Activated CD4-positive, alpha-beta T cell treated with anti-CD3 and anti-CD28 coated beads, Interleukin-2, Interleukin-6, amounts not matched to agents 100 ng/mL and 50 ng/mL, durations not matched to agents 16 hours and 8 hours (primary cell): ENCODE measurements around the gene LINC00237.

Experiments used
- DNase-seq: peaks from one replicate; pipeline ENCODE4 v3.0.0-alpha.2; 2020

LINC00237 gene

DNA sequence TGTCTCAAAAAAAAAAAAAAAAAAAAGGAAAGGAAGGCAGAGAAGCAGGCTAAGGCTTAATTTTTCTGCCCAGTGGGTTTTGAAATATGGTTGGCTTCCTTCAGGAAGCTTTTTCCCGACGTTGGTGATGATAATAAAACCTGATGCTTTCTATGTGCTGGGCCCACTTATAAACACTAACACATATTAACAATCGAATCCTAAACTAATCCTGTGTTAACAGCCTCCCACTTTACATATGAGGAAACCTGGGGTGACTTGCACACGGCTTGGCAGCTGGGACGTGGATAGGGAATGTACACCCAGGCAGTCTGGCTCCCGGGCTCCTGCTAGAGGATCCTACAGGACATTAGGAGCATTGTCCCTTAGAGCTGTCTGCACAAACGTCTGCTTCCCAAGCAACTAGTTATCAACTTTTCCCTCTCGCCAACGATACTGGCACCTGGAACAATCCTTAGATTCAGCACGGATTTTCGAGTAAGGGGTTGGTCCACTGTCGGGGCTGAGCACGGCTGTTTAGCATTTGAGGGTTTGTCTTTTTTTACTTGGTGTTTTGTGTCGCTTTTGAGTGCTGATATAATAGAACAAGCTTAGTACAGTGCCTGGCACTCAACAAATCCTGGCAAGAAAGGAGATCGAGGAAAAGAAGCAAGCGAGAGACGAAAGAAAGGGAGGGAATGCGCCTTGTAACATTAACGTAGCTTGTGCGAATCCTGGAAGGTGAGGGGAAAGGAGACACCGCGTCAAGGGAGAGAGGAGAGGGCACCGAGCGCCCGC, 19.1 kb upstream of the LINC00237 start:
- no peak for DNase-seq

DNA sequence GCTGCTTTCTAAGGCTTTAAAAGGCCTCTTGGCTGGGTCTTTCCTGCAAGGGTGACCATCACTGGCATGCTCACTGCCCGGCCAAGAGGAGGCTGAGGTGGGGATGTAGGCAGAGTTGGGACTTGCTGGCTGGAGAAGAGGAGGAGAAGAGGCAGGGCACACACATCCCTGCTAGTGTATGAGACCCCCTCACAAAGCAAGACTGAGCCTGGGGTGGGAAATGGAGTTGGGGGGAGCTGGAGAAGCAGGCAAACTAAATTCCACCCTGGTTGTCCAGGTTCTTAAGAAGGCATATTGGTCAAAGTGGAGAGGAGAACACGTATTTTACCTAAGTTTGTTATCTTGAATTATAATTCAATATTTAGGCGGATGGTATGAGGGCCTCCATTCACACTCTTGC, 18.0 kb upstream of the LINC00237 start:
- DNase-seq: no peak

DNA sequence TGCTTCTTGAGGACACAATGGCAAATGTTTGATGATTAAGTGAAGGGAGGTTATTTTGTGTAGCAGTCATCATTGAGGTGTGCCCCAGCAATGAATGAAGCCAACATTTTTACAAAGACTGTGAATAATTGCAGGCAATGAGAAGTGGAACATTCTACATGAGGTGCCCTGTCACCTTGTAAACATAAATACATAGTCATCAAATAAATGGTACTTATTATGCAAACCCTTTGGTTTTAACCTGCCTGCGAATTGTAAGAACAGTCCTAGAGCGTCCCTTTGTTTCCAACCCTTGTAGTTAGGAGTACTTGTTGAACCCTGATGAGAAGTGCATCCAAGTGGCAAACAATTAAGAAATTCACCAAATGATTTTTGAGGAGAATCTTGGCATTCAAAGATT, 12.6 kb upstream of the LINC00237 start:
- DNase-seq: no peak

DNA sequence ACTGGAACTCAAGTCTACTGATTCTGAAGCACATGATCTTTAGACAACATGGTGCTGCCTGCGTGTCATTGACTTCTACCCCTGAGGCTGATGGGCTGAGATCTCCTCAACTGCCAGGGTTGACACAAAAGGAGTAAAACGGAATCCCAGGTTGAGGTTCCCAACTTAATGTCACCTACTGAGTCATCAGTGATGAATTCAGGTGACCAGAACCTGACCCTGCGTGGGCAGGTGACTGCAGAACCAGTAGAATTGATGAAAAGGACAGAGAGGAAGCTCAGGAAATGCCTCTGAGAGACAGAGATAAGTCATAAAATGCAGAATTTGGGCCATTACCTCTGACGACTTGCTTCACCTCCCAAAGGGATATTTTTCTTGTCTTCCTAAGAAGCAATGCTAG, 12.0 kb upstream of the LINC00237 start:
- DNase-seq: no peak

DNA sequence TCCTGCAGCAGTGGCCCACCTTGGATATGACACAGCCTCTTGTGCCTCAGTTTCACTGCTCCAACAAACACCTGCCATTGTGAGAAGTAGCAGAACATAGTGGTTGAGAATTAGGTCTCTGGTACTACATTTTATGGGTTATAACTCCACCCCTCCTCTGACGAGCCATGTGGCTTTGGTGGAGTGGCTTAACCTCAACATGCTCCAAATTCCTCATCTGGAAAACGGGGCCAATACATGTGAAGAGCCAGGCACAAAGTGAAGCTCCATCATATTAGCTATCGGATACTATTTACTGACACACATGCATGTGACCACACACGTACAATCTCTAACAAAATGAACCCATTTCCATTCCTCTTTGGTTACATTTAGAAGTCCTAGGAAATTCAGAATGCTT, 11.4 kb upstream of the LINC00237 start:
- no peak for DNase-seq

DNA sequence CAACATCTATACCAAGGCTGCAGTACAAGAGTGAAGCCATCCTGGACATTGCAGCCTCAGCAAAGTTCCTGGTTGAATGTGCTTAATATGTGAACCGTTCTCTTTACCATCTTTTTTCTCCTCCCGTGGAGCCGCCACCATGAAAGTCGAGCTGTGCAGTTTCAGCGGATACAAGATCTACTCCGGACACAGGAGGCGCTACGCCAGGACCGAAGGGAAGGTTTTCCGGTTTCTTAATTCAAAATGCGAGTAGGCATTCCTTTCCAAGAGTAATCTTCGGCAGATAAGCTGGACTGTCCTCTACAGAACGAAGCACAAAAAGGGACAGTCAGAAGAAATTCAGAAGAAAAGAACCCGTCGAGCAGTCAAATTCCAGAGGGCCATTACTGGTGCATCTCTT, 8.4 kb upstream of the LINC00237 start:
- DNase-seq: no peak

DNA sequence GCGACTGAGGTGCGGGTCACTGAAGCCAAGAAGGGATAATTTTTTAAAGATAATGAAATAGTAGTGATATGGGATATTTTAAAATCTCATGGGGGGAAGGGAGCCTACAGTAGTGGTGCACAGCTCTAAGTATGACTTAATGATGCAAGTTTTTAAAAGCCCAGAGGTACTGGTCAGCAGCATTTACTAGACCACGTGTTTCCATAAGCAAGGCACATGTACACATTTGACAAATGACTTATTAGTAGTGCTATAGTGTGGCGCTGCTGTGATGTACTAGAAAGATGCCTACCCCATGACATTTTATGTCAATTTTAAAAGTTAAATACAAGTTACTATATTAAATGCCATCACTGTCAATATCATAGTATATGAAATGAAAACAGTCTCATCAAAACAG, 7.5 kb upstream of the LINC00237 start:
- DNase-seq: no peak

DNA sequence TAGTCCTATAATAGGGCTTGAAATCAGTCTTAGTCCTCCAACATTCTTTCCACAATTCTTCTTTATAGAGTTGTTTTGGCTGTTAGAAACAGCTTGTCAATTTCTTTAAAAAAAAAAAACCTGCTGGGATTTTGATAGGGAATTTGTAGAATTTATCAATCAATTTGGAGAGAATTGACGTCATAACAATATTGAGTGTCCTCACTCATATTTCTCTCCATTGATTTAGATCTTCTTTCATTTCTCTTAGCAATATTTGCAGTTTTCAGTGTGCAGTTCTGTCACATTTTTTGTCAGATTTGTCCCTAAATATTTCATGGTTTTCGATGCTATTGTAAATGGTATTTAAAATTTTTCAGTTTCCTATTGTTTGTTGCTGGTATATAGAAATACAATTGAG, 5.3 kb upstream of the LINC00237 start:
- DNase-seq: no peak

DNA sequence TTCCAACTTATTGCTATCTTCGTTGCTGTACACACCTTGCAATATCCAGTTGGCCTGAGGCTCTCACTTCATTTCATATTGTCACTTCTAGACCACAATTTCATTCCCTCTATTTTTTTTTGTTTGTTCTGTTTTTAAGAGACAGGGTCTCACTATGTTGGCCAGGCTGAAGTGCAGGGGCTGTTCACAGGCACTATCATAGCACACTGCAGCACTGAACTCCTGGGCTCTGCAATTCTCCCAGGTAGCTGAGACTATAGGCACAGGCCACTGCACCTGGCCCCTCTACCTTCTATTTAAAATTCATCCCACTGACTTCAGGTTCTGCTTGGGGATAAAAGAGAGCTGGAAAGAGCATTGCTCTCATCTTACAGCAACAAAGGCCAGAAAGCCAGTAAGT, 4.7 kb upstream of the LINC00237 start:
- DNase-seq: no peak

DNA sequence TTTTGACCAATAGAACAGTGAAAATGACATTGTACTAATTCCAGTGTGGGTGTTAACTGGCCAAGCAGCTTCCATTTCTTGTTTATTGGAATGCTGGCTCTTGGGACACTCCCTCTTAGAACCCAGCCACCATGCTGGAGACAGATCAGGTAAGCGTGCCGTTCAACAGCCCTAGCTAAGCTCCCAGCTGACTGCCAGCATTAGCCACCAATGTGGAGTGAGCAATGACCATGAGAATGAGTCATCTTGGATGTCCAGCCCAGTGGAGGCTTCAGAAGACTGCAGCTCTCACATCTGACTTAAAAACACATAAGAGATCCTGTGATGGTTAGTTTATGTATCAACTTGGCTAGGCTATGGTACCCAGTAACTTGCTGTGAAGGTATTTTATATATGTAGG, 3.0 kb upstream of the LINC00237 start:
- DNase-seq: no peak

DNA sequence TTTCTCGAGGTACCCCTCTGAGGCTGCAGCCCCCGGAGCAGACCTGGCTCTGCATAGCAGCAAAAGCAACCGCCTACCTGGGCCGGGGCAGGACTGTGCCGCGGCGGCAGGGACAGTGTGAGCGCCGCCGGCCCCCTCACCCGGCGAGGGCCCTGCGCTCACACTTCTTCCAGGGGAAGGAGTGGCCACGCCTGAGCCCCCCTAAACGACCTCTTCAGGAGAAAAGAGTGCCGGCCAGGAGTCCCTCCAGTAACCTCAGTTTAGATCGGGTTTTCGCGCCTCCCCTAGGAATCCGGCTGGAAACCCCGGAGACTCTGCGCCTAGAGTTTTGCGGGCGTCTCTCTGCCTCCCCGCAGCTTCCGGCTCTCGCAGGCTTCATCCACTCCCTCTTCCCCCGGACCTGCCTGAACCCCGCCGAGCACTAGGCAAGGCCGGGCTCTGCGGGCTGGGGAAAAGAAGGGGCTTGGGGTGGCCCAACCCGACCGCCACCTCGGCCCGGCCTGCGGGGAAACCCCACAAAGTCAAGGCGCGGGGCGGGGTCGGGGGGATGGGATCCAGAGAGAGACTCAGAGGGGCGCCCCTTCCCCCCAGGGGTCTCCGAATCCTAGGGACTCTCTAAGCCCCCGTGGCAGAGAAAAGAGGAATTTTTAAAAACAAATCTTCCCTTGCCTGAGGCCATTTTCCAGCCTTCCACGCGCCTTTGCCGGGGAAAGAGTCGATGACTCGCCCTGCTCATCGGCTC, 558 bp downstream of the LINC00237 start:
- no peak for DNase-seq

DNA sequence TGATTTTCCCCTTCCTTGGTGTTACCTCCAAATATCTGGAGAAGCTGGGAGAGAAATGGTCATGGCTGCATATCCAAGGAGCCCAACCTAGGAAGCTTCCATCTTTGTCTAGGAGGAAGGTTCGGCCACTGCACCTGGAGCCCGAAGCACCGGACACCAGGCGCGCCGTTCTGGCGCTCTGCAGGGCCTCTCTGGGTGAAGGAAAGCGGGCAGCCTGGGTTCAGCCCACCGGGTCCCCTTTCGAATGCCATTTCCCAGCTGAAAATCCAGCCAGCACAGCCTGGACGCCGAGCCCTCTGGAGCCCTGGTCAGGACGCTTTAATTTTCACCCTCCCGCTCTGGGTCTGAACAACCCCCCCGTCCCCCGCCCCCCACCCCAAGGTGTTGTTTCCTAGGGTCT, 1.2 kb downstream of the LINC00237 start:
- DNase-seq: no peak

DNA sequence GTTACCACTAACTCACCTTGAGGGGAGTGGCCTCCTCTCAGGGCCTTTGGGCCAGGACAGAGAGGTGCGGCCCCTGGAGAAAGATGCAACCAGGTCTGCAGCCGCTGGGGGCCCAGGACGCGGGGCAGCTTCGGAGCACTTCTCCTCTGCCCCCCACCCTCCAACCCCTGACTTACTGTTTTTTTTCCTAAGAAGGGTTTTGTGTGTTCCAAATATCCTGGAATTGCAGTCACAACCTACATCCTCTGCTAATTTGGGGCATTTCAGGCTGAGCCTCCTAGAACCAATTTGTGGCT, 1.7 kb downstream of the LINC00237 start:
- no peak for DNase-seq

DNA sequence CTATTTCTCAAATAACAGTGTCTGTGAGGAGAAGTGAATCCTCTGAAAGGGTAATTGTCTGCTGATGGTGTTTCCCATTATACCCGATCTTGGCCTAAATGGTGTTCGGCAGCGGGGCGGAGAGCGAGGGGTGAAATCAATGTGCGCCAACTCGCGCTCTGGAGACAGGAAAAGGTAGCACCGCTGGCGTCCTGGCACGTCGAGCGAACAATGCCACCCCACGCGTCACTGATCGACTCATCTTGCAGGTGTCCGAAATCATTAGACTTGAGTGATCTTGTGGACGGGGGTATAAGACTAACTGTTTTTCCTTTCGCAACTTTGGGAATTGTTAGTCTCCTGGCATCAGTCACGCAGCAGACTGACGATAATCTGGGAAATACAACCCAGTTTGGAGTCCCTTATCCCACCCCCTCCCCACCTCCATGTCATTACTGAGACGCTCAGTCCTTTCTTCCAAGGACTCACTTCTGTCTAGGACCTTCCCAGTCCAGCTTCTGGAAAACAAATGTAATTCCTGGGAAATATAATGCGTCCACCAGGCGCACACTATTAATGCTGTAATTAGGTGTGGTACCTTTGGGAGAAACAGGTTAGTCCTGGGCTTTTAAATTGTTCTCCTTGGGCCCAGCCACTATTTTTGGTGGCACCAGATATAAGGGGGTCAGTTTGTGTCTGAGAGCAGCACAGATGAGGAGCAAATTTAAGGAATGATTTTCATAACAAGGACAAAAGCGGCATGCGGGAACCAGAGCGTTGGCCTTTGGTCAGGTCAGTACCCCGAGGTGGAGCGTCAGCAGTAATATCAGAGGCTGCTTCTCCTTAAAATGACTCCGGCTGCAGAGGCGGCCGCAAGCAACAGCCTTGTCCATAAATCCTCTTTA, 2.3 kb downstream of the LINC00237 start:
- DNase-seq: peak; percentile 10

DNA sequence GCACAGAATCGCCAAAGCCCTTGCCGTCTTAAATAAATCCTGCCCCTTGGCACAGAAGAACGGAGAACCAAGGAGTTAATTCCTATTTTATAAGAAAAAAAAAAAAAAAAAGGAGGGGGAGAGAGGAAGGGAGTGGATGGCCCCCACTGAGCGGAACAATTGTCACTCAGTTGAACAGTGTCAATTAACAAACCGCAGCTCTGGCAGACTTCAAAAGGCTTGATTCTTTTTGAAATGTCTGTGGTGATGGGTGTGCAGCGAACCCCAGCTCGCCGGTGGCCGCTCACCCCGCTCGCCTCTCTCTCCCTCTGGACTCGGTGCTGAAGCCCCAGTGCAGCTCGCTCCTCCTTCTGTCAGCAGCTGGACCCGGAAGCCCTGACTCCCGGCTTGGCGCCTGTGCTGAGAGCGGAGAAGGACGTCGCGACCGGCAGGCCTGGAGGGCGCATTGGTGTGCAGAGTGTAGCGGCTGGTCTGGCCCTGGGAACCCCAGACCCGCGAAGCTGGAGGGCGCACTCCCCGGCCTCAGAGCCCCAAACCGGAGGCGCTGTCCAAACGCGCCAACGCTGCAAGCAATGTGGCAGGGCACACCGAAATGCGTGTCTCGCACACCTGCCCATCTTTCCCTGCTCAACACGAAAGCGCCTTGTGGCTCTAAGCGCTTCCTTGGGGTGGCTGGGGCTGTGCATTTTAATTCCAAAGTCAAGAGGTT, 3.4 kb downstream of the LINC00237 start:
- DNase-seq: peak; percentile 43

DNA sequence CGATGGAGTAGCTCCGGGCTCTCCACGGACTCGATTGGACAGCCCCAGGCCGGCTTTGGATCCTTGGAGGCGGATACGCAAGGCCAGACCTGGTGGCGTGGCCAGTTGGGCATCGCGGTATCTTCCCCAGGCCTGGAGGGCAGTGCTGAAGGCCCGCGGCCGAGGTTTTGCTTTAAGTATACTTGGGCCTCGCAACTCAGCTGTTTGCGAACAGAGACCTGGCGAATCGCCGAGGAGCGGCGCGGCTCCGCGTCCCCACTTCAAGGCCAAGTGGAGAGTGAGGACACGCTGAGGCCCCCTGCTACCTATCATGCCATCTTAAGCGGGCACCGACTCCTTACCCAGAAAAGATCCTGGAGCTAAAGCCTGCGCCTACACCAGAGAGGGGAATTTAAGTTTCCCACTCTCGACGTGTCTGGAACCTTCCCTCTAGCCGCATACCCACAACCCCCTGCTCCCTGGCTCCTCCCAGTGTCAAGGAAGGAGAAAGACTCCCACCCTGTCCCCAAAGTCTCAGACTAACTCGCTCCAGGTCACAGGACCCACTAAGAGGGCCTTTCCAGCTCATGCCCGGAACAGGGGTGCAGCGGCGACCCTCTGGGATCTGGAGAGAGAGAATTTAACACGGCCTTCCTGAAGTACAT, 4.1 kb downstream of the LINC00237 start:
- DNase-seq: peak; percentile 12

DNA sequence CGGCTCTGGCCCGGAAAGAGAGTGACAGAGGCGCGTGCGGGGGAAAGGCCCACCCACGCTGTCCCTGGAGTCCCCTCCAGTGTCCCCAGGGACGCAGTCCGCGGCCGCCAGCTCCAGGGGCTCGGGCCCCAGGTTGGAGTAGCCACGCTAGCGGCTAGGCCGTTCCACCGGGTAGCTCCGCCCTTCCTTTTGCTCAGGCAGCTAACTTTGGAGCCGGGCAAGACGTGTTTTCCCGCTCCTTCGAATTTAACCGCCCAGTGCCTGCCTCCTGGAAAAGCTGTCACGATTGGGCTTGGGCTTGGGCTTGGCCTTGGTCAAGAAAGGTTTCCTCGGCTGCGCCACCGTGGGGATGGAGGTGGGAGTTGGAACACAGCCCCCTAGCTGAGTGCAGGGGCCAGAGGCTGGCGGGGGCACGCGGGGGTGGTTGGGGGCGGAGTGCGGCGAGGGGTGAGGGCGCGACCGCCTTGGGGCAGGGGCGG, 4.7 kb downstream of the LINC00237 start:
- peak; percentile 10 for DNase-seq

DNA sequence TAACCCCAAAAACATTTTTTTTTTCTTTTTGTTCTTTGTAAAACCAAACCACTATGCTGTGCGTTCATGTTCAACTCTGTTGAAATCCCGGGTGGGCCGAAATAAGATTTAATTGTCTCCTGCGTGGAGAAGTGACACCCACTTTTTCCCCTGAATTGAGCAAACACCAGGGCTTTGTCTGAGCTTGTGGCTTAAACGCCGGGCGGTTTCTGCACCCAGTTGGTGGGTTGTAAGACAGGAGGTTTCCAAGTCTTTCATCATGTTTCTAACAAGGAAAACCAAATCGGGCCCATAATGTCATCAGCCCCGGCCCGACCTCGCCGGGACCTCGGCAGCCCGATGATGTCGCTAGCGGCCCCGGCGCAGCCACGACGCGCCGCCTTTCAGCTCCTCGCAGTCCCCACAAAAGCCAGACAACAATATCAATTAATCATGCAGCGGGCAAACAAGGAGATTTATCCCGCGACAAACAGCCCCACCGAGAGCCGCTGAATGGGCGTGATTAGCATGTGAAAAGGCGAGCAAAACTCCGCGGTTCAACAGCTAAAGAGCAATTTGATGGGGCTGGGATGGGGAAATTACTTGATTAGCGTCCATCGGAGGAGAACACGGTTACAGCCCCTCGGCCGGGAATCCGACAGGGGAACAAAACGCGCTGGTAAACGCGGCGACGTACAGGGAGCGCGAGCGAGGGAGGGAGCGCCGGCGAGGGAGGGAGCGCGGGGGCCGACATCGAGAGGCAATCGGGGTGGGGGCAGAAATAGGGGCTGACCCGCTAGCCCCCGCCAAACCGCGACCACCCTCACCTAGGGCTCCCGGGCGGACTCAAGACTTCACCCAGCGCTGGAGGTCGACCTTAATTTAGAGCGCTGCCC, 5.3 kb downstream of the LINC00237 start:
- DNase-seq: peak; percentile 40

DNA sequence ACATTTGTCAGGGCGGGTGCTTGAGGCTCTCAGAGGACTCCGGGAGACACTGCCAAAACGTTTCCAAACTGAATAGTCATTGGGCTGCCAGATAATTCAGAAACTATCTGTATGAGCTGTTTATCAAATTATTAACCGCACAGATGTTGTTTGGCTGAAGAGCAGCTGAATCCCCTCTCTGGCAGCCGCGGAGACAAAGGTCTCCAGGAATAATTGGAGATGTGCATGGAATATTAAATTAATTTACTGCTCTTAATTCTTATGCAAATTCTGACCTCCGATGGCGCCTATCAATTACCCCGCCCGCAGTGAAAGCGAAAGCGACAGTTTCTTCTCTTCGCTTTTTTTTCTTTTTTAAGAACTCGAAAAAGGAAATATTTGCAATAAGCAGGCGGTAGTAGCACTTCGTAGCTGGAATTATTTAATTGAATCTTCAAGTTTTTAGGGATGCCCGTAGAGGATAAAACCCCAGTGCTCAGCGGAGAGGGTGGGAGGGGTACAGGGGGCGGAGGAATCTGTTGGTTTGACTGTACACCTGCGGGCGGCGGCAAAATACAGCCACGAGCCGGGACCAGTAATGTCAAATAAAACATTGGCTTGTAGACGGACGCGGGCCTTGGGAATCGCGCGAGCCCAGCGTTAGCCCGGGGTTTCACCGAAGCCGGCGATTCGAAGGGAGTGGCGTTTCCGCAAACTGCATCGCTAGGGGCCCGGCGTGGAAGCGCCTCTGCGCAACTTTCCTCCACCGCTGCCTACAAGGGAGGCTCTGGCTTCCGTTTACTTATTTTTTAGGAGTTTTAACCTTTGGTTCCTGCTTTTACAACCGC, 6.2 kb downstream of the LINC00237 start:
- DNase-seq: peak; percentile 62

DNA sequence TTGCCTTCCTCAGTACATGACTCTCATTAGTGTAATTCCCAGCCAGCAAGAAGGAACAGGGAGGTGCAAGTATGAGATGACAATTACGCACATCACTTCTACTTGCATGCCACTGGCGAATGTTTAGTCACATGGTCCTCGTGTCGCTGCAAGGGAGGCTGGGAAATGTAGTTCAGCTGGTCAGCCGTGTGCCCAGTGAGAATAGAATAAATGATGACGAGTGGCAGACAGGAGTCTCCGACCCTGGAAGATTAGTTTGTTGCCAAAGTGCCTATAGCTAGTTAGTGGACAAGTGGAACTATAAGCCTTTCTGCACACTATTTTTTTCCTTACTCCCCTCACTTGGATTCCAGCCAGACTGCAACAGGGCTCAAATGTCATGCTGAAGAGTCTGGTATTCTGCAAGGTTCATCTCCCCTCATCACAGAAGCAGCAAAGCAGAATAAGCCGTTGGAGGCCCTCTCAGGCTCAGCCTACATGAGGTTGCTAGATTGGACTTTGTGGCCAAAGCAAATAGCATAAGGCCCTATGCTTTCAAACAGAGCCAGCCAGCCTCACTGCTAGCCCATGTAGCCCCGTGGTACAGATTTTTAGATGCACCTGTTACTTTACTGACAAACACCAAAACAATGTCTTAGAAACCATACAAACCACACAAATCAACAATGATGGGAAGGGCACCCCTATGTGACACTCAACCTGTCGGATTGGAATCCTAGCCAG, 9.7 kb downstream of the LINC00237 start:
- peak; percentile 27 for DNase-seq
